ENCODE data around the gene LRCH1. TPM values are rescaled to one million over a fixed set of nuclear protein-coding genes. Genes with fewer than 3 reads are reported as not detected.

Gene LRCH1
- total RNA-seq, 1 experiment from 2014 or later, result 11.7 TPM

DNA sequence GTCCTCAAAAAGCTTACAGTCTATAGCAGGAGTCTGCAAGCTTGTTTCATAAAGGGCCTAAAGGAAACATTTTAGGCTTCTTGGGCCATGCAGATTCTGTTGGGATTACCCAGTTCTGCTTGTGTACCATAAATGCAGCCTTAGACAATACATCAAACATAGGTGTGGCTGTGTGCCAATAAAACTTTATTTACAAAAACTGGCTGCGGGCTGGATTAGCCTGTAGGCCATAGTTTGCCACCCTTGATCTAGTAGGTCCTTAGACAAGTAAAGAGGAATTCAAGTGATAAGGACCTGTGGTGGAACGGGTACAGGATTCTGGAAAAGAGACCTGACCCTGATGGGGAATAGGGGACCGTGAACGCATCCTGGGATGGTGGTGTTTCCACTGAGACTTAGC, 192.1 kb downstream of the LRCH1 start:
- H3K36me3 Mint-ChIP-seq (ENCODE audit: insufficient read depth, unreplicated experiment), result peaks cover 4% of the 10 kb centered on the region
- H3K27me3 Mint-ChIP-seq (ENCODE audit: unreplicated experiment), result no peaks in the 10 kb centered on the region
- CTCF ChIA-PET, result interaction anchor here (0.6 kb wide), 1 partner anchor 390 kb away, joined by 3 read pairs; no protein-coding TSS in a partner anchor

DNA sequence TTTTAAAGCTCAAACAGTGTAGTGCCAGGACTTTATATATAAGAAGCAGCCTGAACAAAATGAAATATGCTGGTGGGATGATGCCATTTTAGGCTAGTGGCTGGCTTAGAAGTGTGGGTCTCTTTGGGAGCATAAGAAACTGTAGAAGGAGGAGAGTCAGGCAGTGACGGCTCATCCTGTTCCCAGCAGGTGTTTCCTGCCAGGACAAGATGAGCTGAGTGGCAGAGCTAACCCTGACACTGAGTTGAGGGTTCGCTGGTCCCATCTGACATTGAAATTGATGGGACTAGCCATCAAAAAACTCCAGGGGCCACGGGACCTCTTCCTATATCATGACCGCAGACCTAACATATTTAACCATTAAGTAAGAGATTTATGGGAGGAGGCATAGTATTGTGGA, 192.7 kb downstream of the LRCH1 start:
- Mint-ChIP-seq H3K4me1 (ENCODE audit: low read depth, unreplicated experiment) (no peaks in the 10 kb centered on the region), H3K27me3 (ENCODE audit: unreplicated experiment) (no peaks in the 10 kb centered on the region), H3K9me3 (ENCODE audit: low read depth, unreplicated experiment) (no peaks in the 10 kb centered on the region), H3K36me3 (ENCODE audit: insufficient read depth, unreplicated experiment) (peaks cover 8% of the 10 kb centered on the region), H3K4me3 (ENCODE audit: low read depth, unreplicated experiment) (no peak overlapping the region), H3K27ac (ENCODE audit: unreplicated experiment) (no peak overlapping the region)
- no peak for DNase-seq
- TF ChIP-seq, protein P1, sequence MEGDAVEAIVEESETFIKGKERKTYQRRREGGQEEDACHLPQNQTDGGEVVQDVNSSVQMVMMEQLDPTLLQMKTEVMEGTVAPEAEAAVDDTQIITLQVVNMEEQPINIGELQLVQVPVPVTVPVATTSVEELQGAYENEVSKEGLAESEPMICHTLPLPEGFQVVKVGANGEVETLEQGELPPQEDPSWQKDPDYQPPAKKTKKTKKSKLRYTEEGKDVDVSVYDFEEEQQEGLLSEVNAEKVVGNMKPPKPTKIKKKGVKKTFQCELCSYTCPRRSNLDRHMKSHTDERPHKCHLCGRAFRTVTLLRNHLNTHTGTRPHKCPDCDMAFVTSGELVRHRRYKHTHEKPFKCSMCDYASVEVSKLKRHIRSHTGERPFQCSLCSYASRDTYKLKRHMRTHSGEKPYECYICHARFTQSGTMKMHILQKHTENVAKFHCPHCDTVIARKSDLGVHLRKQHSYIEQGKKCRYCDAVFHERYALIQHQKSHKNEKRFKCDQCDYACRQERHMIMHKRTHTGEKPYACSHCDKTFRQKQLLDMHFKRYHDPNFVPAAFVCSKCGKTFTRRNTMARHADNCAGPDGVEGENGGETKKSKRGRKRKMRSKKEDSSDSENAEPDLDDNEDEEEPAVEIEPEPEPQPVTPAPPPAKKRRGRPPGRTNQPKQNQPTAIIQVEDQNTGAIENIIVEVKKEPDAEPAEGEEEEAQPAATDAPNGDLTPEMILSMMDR (IDR thresholded peaks at IDR 0.05; ENCODE audit: unreplicated experiment), result no peak
- intact Hi-C loops (cut with micrococcal nuclease; ENCODE audit: unreplicated experiment), result no loop called here
- CTCF ChIA-PET, result no interaction called here
- no TSS peak for BruUV-seq (replicated peaks)

More for the DNA sequence above, 192.1 kb downstream of the LRCH1 start:
- DNase-seq, result no peak
- intact Hi-C loops (cut with micrococcal nuclease; ENCODE audit: unreplicated experiment), result no loop called here
- no peak overlapping the region for H3K27ac Mint-ChIP-seq (ENCODE audit: unreplicated experiment)
- no peaks in the 10 kb centered on the region for H3K4me1 Mint-ChIP-seq (ENCODE audit: low read depth, unreplicated experiment)
- TF ChIP-seq, protein P1 (IDR thresholded peaks at IDR 0.05; ENCODE audit: unreplicated experiment), result no peak
- H3K9me3 Mint-ChIP-seq (ENCODE audit: low read depth, unreplicated experiment), result no peaks in the 10 kb centered on the region
- no TSS peak for BruUV-seq (replicated peaks)
- H3K4me3 Mint-ChIP-seq (ENCODE audit: low read depth, unreplicated experiment), result no peak overlapping the region

DNA sequence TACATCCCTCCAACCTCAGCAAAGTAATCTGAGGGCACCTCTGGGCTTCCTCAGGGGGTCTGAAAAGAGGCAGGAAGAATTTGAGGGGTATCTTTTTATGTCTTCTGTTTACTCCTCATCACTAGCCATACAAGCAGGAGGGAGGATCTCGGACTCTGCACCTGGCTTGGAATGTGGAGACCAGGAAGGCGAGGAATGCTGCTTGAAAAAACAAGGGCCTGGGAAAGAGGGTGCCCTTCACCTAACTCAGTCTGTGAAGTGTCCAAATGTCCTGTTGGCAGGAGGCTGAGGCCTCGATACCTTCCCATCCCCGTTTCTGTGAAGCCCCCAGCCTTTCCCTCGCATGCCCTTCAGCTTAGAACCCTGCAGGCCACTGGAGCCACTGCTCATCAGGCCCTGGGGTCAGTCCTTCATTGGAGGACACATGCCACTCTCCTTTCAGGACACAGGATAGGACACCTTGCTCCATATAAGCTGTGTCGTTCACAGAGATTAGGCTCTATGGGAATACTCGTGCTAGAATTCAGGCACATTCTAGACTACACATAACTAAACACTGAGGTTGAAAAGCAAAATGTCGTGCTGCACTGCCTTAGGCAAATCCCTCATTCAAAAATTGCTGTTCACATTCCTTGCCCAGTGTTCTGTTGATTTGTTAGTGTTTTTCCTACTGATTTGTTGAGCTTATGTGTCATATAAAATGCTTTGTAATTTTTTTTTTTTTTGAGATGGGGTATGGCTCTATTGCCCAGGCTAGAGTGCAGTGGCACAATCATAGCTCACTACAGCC, 194.3 kb downstream of the LRCH1 start:
- Mint-ChIP-seq H3K36me3 (ENCODE audit: insufficient read depth, unreplicated experiment) (peaks cover 17% of the 10 kb centered on the region), H3K4me1 (ENCODE audit: low read depth, unreplicated experiment) (no peaks in the 10 kb centered on the region), H3K9me3 (ENCODE audit: low read depth, unreplicated experiment) (no peaks in the 10 kb centered on the region), H3K4me3 (ENCODE audit: low read depth, unreplicated experiment) (no peak overlapping the region), H3K27ac (ENCODE audit: unreplicated experiment) (no peak overlapping the region), H3K27me3 (ENCODE audit: unreplicated experiment) (no peaks in the 10 kb centered on the region)
- DNase-seq, result no peak
- no TSS peak for BruUV-seq (replicated peaks)
- CTCF ChIA-PET, result no interaction called here
- intact Hi-C loops (cut with micrococcal nuclease; ENCODE audit: unreplicated experiment), result no loop called here
- TF ChIP-seq, protein P1 (IDR thresholded peaks at IDR 0.05; ENCODE audit: unreplicated experiment), result no peak

DNA sequence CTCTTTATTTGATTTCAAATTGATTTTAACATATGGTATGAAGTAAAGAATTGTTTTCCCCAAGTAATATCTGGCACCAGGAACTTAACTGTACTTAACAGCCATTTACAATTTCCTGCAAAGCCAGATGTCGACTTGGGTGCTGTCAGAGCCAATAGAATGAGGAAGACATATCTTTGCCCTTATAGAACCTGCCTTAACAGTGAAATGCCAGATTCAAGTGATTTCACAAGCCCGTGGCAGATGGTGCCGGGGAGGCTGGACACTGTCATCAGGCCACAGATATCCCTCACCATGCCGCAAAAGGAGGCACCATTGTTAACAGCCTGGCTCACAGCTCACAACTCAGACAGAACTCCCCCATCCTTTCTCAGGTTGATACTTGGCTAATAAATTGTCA, 195.3 kb downstream of the LRCH1 start:
- CTCF ChIA-PET, result no interaction called here
- Mint-ChIP-seq H3K4me1 (ENCODE audit: low read depth, unreplicated experiment) (no peaks in the 10 kb centered on the region), H3K27me3 (ENCODE audit: unreplicated experiment) (no peaks in the 10 kb centered on the region), H3K27ac (ENCODE audit: unreplicated experiment) (no peak overlapping the region), H3K4me3 (ENCODE audit: low read depth, unreplicated experiment) (no peak overlapping the region), H3K36me3 (ENCODE audit: insufficient read depth, unreplicated experiment) (peaks cover 17% of the 10 kb centered on the region), H3K9me3 (ENCODE audit: low read depth, unreplicated experiment) (no peaks in the 10 kb centered on the region)
- TF ChIP-seq, protein P1 (IDR thresholded peaks at IDR 0.05; ENCODE audit: unreplicated experiment), result no peak
- BruUV-seq (replicated peaks), result no TSS peak
- no peak for DNase-seq
- intact Hi-C loops (cut with micrococcal nuclease; ENCODE audit: unreplicated experiment), result no loop called here
